Smooth muscle cell (in vitro differentiated cells): ENCODE measurements around the gene NBPF3. TPM values are rescaled to one million over a fixed set of nuclear protein-coding genes. Genes with fewer than 3 reads are reported as not detected.

ENCODE experiments used
- DNase-seq: peaks from one replicate; lab custom pipeline; 2025; ENCODE audit not compliant: unreplicated experiment; lab: John Stamatoyannopoulos, UW
- H2AFZ ChIP-seq: fragments of 200-600 bp; sonication (generic); 2 replicates; pipeline ENCODE4 v1.6.0; 2016; ENCODE audit warnings: antibody characterized with exemption, low read depth, mild to moderate bottlenecking
- H3F3A ChIP-seq: fragments of 200-600 bp; sonication (generic); 2 replicates; pipeline ENCODE4 v1.6.0; 2017; ENCODE audit warnings: antibody characterized with exemption, low read depth
- H3K27ac ChIP-seq: fragments of 200-600 bp; sonication (generic); 2 replicates; pipeline ENCODE4 v1.5.1; 2016; ENCODE audit warnings: low read depth, mild to moderate bottlenecking
- H3K27me3 ChIP-seq: fragments of 200-600 bp; sonication (generic); 2 replicates; pipeline ENCODE4 v1.6.1; 2016; ENCODE audit warnings: low read depth, mild to moderate bottlenecking
- H3K36me3 ChIP-seq: fragments of 200-600 bp; sonication (generic); 2 replicates; pipeline ENCODE4 v1.5.1; 2016; ENCODE audit warnings: low read depth
- H3K4me1 ChIP-seq: fragments of 200-600 bp; sonication (generic); 2 replicates; pipeline ENCODE4 v1.5.1; 2016; ENCODE audit warnings: low read depth
- H3K4me2 ChIP-seq: fragments of 200-600 bp; sonication (generic); 2 replicates; pipeline ENCODE4 v1.6.0; 2016; ENCODE audit warnings: mild to moderate bottlenecking
- H3K4me3 ChIP-seq: fragments of 200-600 bp; sonication (generic); 2 replicates; pipeline ENCODE4 v1.5.1; 2016; ENCODE audit warnings: mild to moderate bottlenecking
- H3K79me2 ChIP-seq: fragments of 200-600 bp; sonication (generic); 2 replicates; pipeline ENCODE4 v1.6.0; 2016; ENCODE audit warnings: low read depth, mild to moderate bottlenecking
- H3K9ac ChIP-seq: fragments of 200-600 bp; sonication (generic); 2 replicates; pipeline ENCODE4 v1.6.0; 2016; ENCODE audit warnings: low read depth
- H3K9me3 ChIP-seq: fragments of 200-600 bp; sonication (generic); replicated peaks from 2 replicates; pipeline ENCODE4 v1.5.1; 2016; ENCODE audit warnings: low read depth
- H4K20me1 ChIP-seq: fragments of 200-600 bp; sonication (generic); 2 replicates; pipeline ENCODE4 v1.6.0; 2016; ENCODE audit warnings: low read depth
- WGBS: methylation state at CpG from one replicate; pipeline ENCODE4 v1.1.7; 2016; ENCODE audit warnings: low lambda C conversion rate; 5-methylcytosine and 5-hydroxymethylcytosine counted together
- polyA plus RNA-seq: library from polyadenylated mRNA; unstranded; fragments of >200 nt; fragmentation: Nextera tagmentation; extraction: Ambion mirVana; gene quantifications from 2 replicates; pipeline ENCODE4 v1.2.1, GENCODE V29; 2016
- total RNA-seq: library from RNA; depleted of rRNA; stranded (reverse); fragments of >200 nt; gene quantifications from 2 replicates; pipeline ENCODE4 v1.2.3, GENCODE V29; 2014
- TF ChIP-seq, protein P1 (sequence below): fragments of 200-600 bp; sonication (generic); IDR thresholded peaks from 2 replicates; pipeline ENCODE4 v1.5.1; 2017; ENCODE audit warnings: borderline replicate concordance, mild to moderate bottlenecking, antibody characterized with exemption; ENCODE audit not compliant: insufficient read depth, poor library complexity, severe bottlenecking

Gene NBPF3
- total and polyA plus RNA-seq, 2 experiments from 2014 or later = 7.5 to 11.0 TPM

DNA sequence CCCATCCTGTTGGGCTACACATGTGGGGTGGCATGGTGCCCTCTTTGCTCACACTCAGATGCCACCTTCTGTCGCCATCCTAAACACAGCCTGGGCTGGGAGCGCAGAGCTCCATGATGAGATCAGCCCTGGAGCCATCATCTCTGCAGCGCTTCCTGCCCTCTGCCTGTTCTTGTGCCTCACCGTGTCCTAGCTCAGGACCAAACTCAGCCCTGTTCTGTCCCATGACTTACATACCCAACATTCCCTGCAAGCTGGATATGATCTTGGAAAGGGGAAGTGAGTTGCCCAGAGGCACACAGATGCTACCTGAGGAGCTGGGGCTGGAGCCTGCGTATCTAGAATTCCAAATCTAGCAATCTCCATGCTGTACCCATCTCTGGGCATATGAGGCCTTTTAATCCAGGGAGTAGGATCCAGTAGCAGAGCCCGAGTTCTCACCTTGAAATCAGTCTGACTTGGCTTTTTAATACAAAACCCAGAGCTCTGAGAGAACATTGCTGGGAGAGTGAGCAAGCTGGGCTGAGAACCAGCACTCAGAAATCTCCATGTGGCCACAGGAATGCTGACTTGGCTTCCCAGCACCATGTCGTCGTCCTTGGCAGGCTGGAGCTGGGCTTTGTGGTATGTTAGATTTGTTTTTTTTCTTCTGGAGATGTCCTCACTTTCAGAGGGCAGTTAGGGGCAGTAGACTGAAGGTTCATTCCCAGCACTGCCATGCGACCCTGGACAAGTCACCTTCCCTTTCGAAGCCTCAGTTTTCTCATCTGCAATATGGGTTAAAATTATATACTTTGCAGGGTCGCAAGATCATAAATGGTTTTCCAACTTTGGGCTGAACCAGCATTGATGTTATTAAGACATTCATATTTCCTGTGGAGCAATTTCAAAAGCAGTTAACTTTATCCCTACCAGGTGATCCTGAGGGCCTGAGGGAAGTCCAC lies 71.9 kb downstream of the NBPF3 start:
- peaks cover 17% of the 10 kb centered on the region for H3K27me3 ChIP-seq
- TF ChIP-seq, protein P1, sequence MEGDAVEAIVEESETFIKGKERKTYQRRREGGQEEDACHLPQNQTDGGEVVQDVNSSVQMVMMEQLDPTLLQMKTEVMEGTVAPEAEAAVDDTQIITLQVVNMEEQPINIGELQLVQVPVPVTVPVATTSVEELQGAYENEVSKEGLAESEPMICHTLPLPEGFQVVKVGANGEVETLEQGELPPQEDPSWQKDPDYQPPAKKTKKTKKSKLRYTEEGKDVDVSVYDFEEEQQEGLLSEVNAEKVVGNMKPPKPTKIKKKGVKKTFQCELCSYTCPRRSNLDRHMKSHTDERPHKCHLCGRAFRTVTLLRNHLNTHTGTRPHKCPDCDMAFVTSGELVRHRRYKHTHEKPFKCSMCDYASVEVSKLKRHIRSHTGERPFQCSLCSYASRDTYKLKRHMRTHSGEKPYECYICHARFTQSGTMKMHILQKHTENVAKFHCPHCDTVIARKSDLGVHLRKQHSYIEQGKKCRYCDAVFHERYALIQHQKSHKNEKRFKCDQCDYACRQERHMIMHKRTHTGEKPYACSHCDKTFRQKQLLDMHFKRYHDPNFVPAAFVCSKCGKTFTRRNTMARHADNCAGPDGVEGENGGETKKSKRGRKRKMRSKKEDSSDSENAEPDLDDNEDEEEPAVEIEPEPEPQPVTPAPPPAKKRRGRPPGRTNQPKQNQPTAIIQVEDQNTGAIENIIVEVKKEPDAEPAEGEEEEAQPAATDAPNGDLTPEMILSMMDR = no peak
- H3F3A ChIP-seq = peaks cover 15% of the 10 kb centered on the region
- no peak overlapping the region for H3K9ac ChIP-seq
- no peak for DNase-seq
- 61% methylated on average over 11 of the region's 11 CpGs for WGBS
- peak overlapping the region; percentile 52 for H3K4me2 ChIP-seq
- H4K20me1 ChIP-seq = no peaks in the 10 kb centered on the region
- H3K36me3 ChIP-seq = no peaks in the 10 kb centered on the region
- H3K4me3 ChIP-seq = no peak overlapping the region
- peak overlapping the region; percentile 63 for H3K27ac ChIP-seq
- H3K4me1 ChIP-seq = peaks cover 19% of the 10 kb centered on the region
- H2AFZ ChIP-seq = no peak overlapping the region
- no peaks in the 10 kb centered on the region for H3K9me3 ChIP-seq
- H3K79me2 ChIP-seq = no peaks in the 10 kb centered on the region

- Histone ChIP-seq H3K36me3 (no peaks in the 10 kb centered on the region), H3K9me3 (no peaks in the 10 kb centered on the region), H3K79me2 (no peaks in the 10 kb centered on the region), H3K9ac (no peak overlapping the region), H3F3A (peaks cover 15% of the 10 kb centered on the region), H3K4me3 (no peak overlapping the region), H3K27me3 (no peaks in the 10 kb centered on the region), H2AFZ (no peak overlapping the region), H4K20me1 (no peaks in the 10 kb centered on the region), H3K4me2 (no peak overlapping the region), H3K4me1 (peaks cover 15% of the 10 kb centered on the region), H3K27ac (no peak overlapping the region)
- TF ChIP-seq, protein P1 = no peak
- WGBS = 92% methylated on average over 5 of the region's 5 CpGs
- no peak for DNase-seq
Measured at GRCh38 chr1:21514245-21514644, 74.3 kb downstream of the NBPF3 start.

- 80% methylated on average over 3 of the region's 3 CpGs for WGBS
- no peak overlapping the region for H2AFZ ChIP-seq
- H3K9ac ChIP-seq = no peak overlapping the region
- no peaks in the 10 kb centered on the region for H3K27me3 ChIP-seq
- no peak overlapping the region for H3K4me3 ChIP-seq
- peaks cover 8% of the 10 kb centered on the region for H3K4me1 ChIP-seq
- TF ChIP-seq, protein P1 = no peak
- H3K4me2 ChIP-seq = no peak overlapping the region
- no peaks in the 10 kb centered on the region for H3K79me2 ChIP-seq
- DNase-seq = no peak
- no peak overlapping the region for H3K27ac ChIP-seq
- no peaks in the 10 kb centered on the region for H3K36me3 ChIP-seq
- H4K20me1 ChIP-seq = no peaks in the 10 kb centered on the region
- H3K9me3 ChIP-seq = no peaks in the 10 kb centered on the region
- no peaks in the 10 kb centered on the region for H3F3A ChIP-seq
Measured at GRCh38 chr1:21517161-21517589, 77.2 kb downstream of the NBPF3 start.
